ENCODE measurements around the gene JCAD. TPM values are rescaled to one million over a fixed set of nuclear protein-coding genes. Genes with fewer than 3 reads are reported as not detected.

JCAD gene
- total and polyA plus RNA-seq, 2 of the 8 experiments (the other 6 are each of a cell fraction or from before 2014, with no cell fraction given), result 0.56 to 5.2 TPM

DNA sequence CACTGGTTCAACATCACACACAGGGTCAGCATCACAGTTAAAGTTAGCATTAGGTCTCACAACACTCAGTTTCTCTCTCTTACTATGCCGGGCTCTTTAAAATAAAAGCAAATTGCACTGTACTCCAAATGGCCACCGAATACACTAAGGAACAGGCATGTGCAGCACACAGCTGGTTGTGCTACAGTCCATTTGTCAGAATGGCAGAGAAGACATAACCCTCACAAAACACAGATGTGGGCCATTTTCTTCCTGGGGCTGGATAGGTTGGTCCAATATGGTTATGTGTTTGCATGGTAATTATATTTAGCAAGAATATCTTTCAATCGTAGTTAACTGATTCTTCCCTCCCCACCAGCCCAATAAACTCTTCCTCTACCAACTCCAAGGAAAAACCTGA, 9.0 kb downstream of the JCAD start (continued):
- TF ChIP-seq, protein P1, sequence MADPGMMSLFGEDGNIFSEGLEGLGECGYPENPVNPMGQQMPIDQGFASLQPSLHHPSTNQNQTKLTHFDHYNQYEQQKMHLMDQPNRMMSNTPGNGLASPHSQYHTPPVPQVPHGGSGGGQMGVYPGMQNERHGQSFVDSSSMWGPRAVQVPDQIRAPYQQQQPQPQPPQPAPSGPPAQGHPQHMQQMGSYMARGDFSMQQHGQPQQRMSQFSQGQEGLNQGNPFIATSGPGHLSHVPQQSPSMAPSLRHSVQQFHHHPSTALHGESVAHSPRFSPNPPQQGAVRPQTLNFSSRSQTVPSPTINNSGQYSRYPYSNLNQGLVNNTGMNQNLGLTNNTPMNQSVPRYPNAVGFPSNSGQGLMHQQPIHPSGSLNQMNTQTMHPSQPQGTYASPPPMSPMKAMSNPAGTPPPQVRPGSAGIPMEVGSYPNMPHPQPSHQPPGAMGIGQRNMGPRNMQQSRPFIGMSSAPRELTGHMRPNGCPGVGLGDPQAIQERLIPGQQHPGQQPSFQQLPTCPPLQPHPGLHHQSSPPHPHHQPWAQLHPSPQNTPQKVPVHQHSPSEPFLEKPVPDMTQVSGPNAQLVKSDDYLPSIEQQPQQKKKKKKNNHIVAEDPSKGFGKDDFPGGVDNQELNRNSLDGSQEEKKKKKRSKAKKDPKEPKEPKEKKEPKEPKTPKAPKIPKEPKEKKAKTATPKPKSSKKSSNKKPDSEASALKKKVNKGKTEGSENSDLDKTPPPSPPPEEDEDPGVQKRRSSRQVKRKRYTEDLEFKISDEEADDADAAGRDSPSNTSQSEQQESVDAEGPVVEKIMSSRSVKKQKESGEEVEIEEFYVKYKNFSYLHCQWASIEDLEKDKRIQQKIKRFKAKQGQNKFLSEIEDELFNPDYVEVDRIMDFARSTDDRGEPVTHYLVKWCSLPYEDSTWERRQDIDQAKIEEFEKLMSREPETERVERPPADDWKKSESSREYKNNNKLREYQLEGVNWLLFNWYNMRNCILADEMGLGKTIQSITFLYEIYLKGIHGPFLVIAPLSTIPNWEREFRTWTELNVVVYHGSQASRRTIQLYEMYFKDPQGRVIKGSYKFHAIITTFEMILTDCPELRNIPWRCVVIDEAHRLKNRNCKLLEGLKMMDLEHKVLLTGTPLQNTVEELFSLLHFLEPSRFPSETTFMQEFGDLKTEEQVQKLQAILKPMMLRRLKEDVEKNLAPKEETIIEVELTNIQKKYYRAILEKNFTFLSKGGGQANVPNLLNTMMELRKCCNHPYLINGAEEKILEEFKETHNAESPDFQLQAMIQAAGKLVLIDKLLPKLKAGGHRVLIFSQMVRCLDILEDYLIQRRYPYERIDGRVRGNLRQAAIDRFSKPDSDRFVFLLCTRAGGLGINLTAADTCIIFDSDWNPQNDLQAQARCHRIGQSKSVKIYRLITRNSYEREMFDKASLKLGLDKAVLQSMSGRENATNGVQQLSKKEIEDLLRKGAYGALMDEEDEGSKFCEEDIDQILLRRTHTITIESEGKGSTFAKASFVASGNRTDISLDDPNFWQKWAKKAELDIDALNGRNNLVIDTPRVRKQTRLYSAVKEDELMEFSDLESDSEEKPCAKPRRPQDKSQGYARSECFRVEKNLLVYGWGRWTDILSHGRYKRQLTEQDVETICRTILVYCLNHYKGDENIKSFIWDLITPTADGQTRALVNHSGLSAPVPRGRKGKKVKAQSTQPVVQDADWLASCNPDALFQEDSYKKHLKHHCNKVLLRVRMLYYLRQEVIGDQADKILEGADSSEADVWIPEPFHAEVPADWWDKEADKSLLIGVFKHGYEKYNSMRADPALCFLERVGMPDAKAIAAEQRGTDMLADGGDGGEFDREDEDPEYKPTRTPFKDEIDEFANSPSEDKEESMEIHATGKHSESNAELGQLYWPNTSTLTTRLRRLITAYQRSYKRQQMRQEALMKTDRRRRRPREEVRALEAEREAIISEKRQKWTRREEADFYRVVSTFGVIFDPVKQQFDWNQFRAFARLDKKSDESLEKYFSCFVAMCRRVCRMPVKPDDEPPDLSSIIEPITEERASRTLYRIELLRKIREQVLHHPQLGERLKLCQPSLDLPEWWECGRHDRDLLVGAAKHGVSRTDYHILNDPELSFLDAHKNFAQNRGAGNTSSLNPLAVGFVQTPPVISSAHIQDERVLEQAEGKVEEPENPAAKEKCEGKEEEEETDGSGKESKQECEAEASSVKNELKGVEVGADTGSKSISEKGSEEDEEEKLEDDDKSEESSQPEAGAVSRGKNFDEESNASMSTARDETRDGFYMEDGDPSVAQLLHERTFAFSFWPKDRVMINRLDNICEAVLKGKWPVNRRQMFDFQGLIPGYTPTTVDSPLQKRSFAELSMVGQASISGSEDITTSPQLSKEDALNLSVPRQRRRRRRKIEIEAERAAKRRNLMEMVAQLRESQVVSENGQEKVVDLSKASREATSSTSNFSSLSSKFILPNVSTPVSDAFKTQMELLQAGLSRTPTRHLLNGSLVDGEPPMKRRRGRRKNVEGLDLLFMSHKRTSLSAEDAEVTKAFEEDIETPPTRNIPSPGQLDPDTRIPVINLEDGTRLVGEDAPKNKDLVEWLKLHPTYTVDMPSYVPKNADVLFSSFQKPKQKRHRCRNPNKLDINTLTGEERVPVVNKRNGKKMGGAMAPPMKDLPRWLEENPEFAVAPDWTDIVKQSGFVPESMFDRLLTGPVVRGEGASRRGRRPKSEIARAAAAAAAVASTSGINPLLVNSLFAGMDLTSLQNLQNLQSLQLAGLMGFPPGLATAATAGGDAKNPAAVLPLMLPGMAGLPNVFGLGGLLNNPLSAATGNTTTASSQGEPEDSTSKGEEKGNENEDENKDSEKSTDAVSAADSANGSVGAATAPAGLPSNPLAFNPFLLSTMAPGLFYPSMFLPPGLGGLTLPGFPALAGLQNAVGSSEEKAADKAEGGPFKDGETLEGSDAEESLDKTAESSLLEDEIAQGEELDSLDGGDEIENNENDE (IDR thresholded peaks at IDR 0.05; ENCODE audit: insufficient replicate concordance, low read length), result no peak
- TF ChIP-seq SUZ12 (IDR thresholded peaks at IDR 0.05; ENCODE audit: low read length) (no peak), JUN (IDR thresholded peaks at IDR 0.05; ENCODE audit: low read depth, low read length) (no peak), SAP30 (IDR thresholded peaks at IDR 0.05; ENCODE audit: insufficient read depth, insufficient replicate concordance, low read length) (no peak), RFX5 (IDR thresholded peaks at IDR 0.05; ENCODE audit: borderline replicate concordance, low read depth, low read length) (no peak), CHD2 (IDR thresholded peaks at IDR 0.05; ENCODE audit: low read length) (no peak), JUND (IDR thresholded peaks at IDR 0.05; ENCODE audit: low read length) (no peak), EZH2 (IDR thresholded peaks at IDR 0.05; ENCODE audit: low read depth, low read length, severe bottlenecking) (no peak), CTCF (IDR thresholded peaks at IDR 0.05; ENCODE audit: control extremely low read depth in 1 of 3, insufficient read depth in 1 of 3, low read depth in 1 of 3, low read length in 3 of 3) (no peak)
